NCI-H1694 treated with DMSO at 0.1 percent for 48 hours (cell line): ENCODE results near the gene SLC35A3.
"Not testable (repeated sequence)": the region's sequence is repeated elsewhere in the genome, so short reads cannot be mapped to it uniquely, and the experiment has no call there.

Source experiments
- DNase-seq: peaks from one replicate; lab custom pipeline; 2025; lab: John Stamatoyannopoulos, UW

SLC35A3 gene

GRCh38 chr1:100036718-100037655 is 67.2 kb downstream of the SLC35A3 start:
- no peak for DNase-seq

- no peak for DNase-seq
Measured at GRCh38 chr1:100037656-100037926, 67.8 kb downstream of the SLC35A3 start.

GRCh38 chr1:100037927-100038659 is 68.3 kb downstream of the SLC35A3 start:
- peak; percentile 70 for DNase-seq

GRCh38 chr1:100038660-100039287 is 69.0 kb downstream of the SLC35A3 start:
- peak; percentile 41 for DNase-seq

GRCh38 chr1:100039591-100039990 is 69.8 kb downstream of the SLC35A3 start:
- no peak for DNase-seq

- no peak for DNase-seq
Measured at GRCh38 chr1:100045206-100045605, 75.4 kb downstream of the SLC35A3 start.

- DNase-seq: not testable (repeated sequence)
Measured at GRCh38 chr1:100047235-100047708, 77.5 kb downstream of the SLC35A3 start.

GRCh38 chr1:100050139-100050538 is 80.3 kb downstream of the SLC35A3 start:
- DNase-seq: no peak

- DNase-seq: no peak
Measured at GRCh38 chr1:100051401-100051800, 81.6 kb downstream of the SLC35A3 start.

- no peak for DNase-seq
Measured at GRCh38 chr1:100051893-100052292, 82.1 kb downstream of the SLC35A3 start.

GRCh38 chr1:100053119-100053518 is 83.3 kb downstream of the SLC35A3 start:
- DNase-seq: no peak

- DNase-seq: no peak
Measured at GRCh38 chr1:100053727-100054126, 83.9 kb downstream of the SLC35A3 start.

GRCh38 chr1:100061681-100062080 is 91.9 kb downstream of the SLC35A3 start:
- no peak for DNase-seq

GRCh38 chr1:100065183-100065968 is 95.6 kb downstream of the SLC35A3 start:
- no peak for DNase-seq

GRCh38 chr1:100065969-100066227 is 96.1 kb downstream of the SLC35A3 start:
- no peak for DNase-seq

GRCh38 chr1:100070201-100070939 is 100.6 kb downstream of the SLC35A3 start:
- DNase-seq: no peak

GRCh38 chr1:100073531-100073930 is 103.7 kb downstream of the SLC35A3 start:
- DNase-seq: no peak

- no peak for DNase-seq
Measured at GRCh38 chr1:100074604-100075395, 105.0 kb downstream of the SLC35A3 start.

- no peak for DNase-seq
Measured at GRCh38 chr1:100075773-100076172, 106.0 kb downstream of the SLC35A3 start.

GRCh38 chr1:100076319-100076718 is 106.5 kb downstream of the SLC35A3 start:
- DNase-seq: no peak

- DNase-seq: no peak
Measured at GRCh38 chr1:100076744-100077143, 106.9 kb downstream of the SLC35A3 start.
